Activated naive CD8-positive, alpha-beta T cell treated with anti-CD3 and anti-CD28 coated beads, Interleukin-2, amount 10 ng/mL, durations not matched to agents 7 days and 5 days (primary cell): ENCODE measurements around the gene BIRC5. TPM values are rescaled to one million over a fixed set of nuclear protein-coding genes. Genes with fewer than 3 reads are reported as not detected.

Source experiments
- total RNA-seq, 2 experiments: library from RNA; stranded (reverse); gene quantifications; one replicate each; pipeline ENCODE4 v1.2.3, GENCODE V29; 2021

Gene BIRC5
- total RNA-seq, 2 experiments from 2014 or later = 54.9 to 65.2 TPM

Other genes with a start within 250 kb of the BIRC5 start
- 100 to 1,000 TPM; 638 to 646 TPM for gene TMC6, start 85.5 kb upstream of the BIRC5 start, total RNA-seq
- gene TMC8, start 83.5 kb upstream of the BIRC5 start, total RNA-seq = 100 to 1,000 TPM; 336 to 340 TPM
- gene C17orf99, start 67.9 kb upstream of the BIRC5 start, total RNA-seq = not detected
- 10 to 100 TPM; 43.2 to 50.5 TPM for gene SYNGR2, start 45.7 kb upstream of the BIRC5 start, total RNA-seq
- gene TK1, start 27.2 kb upstream of the BIRC5 start, total RNA-seq = 10 to 100 TPM; 93.1 to 97.8 TPM
- gene AFMID, start 26.9 kb upstream of the BIRC5 start, total RNA-seq = 10 to 100 TPM; 11.3 to 13.4 TPM
- gene TMEM235, start 17.4 kb downstream of the BIRC5 start, total RNA-seq = not detected
- 1 to 10 TPM; 6.6 to 6.7 TPM for gene SOCS3, start 145.8 kb downstream of the BIRC5 start, total RNA-seq
- 10 to 100 TPM; 70.2 to 73.2 TPM for gene PGS1, start 164.4 kb downstream of the BIRC5 start, total RNA-seq